GM19239 (cell line): ENCODE results near the gene CDH12.
"Not testable (repeated sequence)": the region's sequence is repeated elsewhere in the genome, so short reads cannot be mapped to it uniquely, and the experiment has no call there.

Experiments used
- DNase-seq: peaks from one replicate; pipeline ENCODE4 v3.0.0; 2011; ENCODE audit warnings: low spot score; ENCODE audit not compliant: insufficient read length
- FAIRE-seq: peaks from 2 replicates; lab custom pipeline; 2011; peaks lifted over from hg19 to GRCh38; lab: Jason Lieb, UNC

The CDH12 gene

DNA sequence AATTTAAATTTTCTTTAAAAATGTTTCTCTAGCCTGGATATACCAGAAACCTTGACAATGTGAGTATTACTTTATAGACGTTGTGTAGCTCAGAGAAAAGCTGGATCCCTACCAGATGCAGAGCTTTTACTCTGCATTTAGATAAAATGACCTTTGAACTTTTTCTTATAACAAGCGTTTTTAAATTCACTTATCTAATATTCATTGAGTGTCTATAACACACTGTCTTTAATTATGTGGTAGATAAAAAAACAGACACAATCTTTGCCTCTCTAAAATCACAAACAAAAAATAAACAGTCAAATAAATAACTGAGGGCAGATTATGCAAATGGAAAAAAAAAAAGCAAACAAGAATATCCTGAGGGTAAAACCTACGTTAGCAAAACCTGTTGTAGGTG is 773.6 kb downstream of the CDH12 start:
- DNase-seq (no peak), FAIRE-seq (no peak)

DNA sequence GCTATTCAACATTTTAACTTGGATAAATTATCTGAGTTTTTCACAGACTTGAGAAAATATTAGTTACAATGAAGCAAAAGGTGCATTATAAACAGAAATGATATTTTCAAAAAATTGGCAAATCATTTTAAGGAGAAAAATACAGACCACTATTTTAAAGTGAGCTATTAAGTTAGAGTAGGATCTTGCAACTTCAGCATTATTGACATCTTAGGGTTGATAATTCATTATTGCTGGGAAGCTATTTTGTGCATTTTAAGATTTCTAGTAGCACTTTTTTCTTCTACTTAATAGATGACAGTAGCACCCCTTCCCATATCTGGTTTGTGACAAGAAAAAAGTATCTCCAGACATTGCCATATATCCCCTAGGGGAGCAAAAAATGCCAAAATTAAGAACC is 774.1 kb downstream of the CDH12 start:
- FAIRE-seq (no peak), DNase-seq (no peak)

DNA sequence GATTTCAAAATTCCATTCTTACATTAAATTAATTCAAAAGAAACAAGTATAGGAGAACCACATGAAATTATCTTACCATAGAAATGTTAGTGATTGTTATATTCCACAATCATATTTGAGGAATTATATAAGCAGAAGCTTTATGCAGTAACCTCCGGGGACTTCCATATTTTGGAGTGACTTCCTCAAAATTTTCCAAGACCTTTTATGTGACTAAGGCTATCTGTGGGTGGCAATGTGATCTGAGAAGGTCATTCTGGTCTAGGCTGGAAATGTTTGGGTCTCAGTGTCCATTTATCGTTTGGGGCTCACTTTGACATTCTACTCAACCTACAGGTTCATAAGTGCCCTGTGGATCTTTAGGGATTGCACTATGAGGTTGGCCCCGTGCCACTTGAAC is 776.6 kb downstream of the CDH12 start:
- FAIRE-seq (no peak), DNase-seq (no peak)

DNA sequence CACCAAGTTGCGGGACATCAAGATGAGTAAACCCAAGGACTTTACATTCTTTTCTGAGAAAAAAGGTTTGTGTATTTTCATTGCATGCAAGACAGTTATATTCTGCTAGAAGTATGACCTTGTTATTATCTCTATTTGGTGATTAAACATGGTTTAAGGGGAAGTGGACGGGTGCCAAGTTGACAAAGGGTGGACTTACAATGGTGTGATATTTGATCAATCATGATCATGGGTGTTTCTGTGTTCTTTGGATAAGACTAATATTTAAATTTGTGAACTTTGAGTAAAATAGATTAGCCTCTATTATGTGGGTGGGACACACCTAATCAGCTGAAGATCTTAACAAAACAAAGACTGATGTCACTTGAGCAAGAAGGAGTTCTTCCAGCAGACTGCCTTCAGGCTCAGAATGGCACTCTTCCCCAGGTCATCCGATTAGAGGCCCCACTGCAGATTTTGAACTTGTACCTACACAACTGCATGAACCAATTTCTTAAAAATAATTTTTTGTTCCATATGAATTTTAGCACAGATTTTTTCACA is 782.9 kb downstream of the CDH12 start:
- FAIRE-seq, result no peak
- no peak for DNase-seq

DNA sequence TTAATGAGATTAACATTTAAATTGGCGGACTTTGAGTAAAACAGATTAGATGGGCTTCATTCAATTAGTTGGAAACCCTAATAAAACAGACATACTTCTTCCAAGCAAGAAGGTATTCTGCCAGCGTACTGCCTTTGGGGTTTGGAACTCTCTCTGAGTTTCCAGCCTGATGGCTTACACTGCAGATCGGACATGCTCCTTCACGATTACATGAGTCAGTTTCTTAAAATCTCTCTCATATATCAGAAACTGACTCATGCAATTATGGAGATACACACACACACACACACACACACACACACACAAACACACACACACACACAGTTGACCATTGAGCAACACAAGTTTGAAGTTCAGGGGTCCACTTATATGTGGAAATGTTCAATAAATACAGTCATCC is 789.4 kb downstream of the CDH12 start:
- FAIRE-seq (no peak), DNase-seq (no peak)

DNA sequence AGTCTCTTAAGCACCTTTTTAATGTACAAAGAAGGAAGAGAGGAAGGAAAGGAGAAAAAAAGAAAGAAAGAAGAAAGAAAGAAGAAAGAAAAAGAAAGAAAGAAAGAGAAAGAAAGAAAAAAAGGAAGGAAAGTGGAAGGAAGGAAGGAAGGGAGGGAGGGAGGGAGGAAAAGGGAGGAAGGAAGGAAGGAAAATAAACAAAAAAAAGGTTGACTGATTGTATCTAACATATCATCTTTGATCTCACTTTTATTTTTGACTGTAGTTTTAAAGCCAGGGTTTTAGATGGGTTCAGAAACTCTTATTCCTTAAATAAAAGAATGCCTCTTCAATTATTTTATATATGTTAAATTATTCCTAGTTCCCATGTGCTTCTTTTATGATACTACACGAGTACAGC is 794.5 kb downstream of the CDH12 start:
- FAIRE-seq, result no peak
- no peak for DNase-seq

DNA sequence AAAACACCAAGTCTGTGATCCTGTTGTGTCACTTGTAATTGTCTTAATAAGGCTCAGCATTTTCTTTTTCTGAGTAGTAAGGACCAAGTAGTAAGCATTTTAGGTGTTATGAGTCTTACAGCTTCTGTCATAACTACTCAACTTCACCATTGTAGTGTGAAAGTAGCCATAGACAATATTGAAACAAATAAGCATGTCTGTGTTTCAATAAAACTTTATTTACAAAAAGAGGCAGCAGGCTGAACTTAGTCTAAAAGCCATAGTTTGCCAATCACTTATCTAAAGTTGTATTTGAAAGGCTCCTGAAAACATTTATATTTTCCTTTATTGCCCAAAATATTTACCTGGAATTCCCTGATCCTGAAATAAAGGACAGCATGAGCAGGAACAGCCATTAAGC is 796.1 kb downstream of the CDH12 start:
- DNase-seq (no peak), FAIRE-seq (no peak)

DNA sequence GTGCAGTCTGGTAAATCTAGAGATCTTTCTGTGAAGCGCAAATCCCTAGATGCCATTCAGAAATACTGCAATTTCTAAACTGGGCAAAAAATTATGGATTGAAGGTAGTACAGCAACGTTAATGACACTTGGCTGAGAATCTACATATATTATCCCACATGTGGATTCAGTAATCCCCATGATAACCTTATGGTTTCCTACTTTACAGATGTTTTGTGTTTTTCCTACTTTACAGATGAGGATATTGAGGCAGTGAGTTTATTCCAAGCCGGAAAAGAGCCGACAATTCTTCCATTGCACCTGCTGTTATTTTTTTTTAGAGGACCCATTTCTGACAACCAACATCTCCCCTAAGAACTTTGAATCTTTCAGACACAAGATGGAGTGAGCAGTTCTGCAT is 796.5 kb downstream of the CDH12 start:
- FAIRE-seq (no peak), DNase-seq (no peak)

DNA sequence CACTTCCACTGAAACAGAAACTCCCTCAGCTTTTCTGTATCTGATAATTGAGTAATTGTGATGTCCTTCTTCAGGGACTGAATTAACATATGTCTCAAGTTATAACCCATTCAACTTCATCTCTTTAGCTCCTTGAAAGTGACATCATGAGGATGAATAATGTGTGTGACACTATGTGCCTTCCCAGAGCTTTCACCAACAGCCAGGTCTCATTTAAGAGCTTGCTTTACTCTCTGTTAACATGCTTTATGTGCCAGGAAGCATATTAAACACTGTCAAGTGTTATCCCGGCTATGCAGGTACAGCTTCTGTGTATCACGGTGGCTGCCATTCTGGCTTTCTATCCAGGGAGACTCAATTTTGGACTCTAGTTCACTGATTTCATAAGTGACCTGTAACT is 799.9 kb downstream of the CDH12 start:
- FAIRE-seq (no peak), DNase-seq (no peak)

DNA sequence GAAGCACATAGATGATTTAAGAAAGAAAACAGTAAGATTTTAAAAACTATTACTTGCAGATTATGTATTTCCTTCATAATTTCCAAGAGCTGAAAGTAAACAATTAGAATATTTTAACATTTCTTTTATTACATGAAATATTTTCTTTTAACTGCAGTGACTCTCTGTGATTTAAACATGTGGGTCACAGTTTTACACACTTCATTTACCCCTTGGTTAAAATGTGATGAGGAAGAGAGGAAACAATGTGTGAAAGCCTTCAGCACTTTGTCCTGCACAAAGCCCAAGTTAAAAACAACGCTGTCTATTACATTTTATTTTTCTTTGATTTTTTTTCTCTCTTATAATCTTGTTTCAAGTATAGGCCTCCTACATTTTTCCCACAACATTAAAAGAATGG is 801.3 kb downstream of the CDH12 start:
- FAIRE-seq (no peak), DNase-seq (no peak)

DNA sequence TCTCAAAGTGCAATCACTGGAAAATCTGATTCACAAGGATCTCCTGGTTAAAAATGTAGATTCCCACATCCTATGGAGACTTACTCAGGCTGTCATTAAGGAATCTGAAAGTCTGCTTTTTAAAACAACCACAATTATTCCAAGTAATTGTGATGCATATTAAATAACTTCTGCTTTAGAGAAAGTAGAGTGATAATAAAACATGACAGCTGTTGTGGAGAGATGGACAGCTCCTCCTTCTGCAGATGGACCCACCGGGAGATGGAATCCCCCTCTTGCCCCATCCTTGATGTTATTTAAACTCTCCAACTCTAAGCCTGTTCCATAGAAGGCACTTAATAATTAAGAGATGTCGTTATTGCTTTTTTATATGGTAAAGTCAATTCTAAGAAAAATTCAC is 802.2 kb downstream of the CDH12 start:
- DNase-seq, result no peak
- FAIRE-seq, result no peak

DNA sequence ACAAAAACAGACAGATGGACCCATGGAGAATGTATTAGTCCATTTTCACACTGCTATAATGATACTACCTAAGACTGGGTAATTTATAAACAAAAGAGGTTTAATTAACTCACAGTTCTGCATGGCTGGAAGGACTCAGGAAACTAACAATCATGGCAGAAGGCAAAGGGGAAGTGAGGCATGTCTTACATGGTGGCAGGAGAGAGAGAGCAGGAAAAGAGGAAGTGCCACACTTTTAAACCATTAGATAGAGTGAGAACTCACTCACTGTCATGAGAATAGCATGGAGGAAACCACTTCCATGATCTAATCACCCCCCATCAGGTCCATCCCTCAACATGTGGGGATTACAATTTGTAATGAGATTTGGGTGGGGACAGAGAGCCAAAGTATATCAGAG is 808.9 kb downstream of the CDH12 start:
- FAIRE-seq (no peak), DNase-seq (no peak)

DNA sequence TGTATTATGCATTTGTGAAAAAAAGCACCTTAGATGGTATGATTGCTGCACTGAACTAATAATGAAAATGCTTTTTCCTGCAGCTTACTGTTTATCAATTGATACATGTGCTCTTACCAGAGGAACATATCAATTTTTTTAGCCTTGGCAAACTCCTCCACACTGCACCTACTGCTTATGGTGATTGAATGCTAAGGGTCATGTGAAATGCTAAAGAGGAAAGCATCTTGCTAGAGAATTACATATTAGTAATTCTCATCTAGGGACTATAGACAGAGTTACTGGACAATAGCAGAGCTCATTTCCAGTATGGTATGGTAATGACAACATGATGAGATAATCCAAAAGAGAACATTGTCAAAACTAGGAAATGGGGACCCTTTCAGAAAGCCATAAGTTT is 817.1 kb downstream of the CDH12 start:
- FAIRE-seq, result no peak
- no peak for DNase-seq

DNA sequence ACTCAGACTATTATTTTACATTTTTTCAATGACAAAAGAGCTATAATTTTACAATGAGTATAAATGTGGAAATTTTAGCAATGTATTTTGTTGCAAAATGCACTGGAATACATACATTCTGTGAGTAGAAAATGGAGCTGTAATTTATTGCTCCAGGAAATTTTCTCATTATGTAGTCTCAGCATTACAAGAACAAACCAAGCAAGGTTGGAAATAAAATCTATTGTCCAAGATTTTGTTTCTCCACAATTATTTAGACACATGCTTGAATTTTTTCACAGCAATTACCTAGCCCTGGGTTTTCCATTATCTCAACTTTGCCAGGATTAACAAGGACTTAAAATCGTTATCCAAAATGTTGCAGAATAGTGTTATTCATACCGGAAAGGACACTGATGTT is 820.1 kb downstream of the CDH12 start:
- no peak for FAIRE-seq

DNA sequence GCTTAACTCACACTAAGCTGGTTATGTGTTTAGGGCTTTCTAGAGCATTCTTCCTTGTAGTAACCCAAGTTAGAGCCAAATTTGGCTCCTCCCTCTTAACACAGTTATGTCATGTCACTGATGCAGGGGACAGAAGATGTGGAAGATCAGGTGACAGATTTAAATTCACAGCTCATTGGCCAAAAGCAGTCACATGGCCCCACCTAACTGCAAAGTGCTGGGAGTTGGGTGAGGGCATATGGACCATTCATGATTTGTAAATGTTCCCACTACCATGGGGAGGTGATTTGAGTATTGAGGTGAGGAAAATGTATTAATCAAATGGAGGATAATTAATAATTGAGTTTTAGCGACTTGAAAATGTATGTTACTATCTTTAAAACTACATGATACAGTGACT is 829.4 kb downstream of the CDH12 start:
- FAIRE-seq (no peak), DNase-seq (no peak)

More for the DNA sequence above, 820.1 kb downstream of the CDH12 start:
- DNase-seq, result no peak

DNA sequence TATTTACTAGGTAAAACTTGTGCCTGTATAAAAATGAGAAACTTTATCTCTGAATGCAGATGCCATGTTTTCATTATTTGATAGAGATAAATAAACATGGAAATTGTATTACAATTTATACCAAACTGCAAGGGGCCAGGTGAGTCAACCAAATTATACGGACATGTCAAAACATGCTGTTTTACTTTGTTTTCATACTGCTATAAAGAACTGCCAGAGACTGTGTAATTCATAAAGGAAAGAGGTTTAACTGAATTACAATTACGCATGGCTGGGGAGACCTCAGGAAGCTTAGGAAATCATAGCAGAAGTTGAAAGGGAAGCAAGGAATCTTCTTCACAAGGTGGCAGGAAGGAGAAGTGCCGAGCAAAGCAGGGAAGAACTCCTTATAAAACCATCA is 840.3 kb downstream of the CDH12 start:
- FAIRE-seq, DNase-seq: not testable (repeated sequence)

DNA sequence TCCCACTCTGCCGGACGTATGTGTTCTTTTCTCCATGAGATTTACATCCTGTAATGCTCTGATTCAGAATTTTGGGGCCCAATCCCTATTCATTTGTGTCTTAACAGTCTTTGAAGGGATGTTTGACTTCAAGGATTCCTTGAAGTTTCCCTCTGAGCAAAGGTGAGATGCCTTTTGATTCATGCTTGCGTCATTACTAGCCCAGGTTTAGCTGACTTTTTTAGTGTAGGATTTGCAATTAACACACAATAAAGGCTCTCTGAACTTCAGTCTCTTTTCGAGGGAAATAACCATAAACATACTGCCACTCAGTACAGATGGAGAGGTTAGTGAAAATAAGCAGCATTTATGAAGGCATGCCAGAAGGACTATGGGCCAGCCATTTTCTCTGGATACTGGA is 842.3 kb downstream of the CDH12 start:
- not testable (repeated sequence) for DNase-seq, FAIRE-seq

DNA sequence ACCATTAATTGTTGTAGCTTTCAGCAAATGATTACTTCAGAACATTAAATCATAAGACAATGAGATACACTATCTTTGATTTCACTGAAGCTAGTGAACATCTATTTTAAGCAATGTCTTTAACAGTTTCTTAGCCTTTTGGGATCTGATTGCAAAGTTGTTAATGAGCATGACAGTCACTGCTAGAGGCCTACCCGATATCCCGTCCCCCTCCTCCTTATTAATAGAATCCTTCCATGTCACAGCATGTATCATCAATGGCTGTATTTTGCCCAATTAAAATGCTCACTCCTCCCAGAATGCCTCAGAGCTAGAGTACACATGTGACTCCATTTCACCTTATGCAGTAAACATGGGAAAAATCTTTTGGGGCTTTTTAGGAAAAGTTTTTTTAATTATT is 852.0 kb downstream of the CDH12 start:
- not testable (repeated sequence) for FAIRE-seq, DNase-seq

DNA sequence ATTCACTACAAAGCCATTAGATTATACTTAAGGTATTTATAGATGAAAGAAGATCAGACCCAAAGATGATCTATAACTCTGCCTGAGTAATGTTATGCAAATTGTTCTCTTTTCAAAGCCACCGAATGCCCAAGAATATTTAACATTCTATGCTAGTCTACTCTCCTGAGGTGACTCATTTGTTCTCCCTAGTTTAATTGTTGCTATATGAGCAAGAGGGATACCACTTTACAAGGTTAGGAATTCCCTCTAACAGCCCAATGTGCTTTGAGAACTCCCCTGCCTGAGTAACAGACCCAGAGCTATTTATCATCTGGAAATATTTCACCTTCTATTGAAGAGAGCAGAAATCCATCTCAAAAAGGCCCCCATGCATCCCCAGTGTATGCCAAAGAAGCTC is 867.3 kb downstream of the CDH12 start:
- not testable (repeated sequence) for DNase-seq, FAIRE-seq

DNA sequence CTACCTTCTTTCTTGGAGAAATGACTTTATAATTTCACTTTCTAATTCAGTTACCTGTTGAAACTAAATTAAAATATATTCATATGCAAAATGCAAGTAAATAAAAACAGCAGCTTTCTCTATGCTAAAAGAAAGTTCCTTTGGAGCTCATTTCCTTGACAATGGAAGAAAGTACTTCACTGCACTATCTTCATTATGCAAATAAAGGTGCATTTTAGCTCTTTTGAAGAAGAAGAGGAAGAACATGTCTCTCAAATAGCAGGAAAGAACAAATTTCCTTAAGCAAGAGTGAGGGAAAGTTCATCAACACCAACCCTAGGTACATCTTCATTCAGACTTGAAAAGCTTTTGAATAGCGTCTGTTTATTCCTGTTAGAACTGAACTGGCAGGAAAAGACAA is 901.6 kb downstream of the CDH12 start:
- DNase-seq, FAIRE-seq: not testable (repeated sequence)

DNA sequence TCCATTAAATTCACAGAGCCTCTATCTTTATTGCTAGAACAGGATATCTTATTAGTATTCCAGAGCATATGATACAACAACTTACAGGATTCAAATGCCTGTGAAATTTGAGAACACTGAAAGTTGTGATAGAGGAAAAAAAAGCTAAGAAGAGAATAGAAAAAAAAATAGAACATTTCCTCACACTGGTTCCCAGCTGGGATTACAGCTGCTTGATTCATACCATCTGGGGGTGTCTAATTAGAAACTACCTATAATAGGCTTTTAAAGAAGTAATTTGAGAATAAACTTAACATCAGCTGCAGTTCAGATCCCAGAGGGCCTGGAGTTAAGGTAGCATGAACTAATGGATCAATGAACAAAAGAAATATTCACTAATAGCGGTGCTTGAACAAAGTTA is 922.0 kb downstream of the CDH12 start:
- FAIRE-seq (no peak), DNase-seq (no peak)

DNA sequence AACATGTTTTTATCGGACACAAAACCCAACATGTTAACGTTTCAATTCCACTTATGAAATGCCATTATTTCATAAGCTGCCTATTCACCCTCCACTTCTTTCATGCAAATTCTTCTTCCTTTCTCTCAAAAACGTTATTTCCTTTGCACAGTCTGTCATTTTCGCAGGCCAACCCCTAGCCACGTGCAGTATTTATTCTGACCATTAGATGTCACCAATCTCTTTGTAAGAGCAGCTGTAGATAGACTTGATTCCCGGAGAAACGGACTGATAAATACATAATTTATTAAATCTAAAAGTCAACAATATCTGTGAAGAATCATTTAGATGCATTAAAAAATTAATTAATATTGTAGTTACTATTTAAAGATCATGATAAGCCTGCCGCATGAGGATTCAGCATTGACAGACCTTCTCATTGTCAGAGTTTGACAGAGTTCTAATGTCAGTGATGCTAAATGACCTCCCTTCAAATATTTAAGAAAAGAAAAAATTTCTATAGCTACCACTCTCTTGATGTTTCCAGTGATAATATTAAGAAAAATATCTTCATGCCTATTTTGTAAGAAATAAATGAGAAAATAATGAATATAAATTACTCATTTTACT is 933.6 kb downstream of the CDH12 start:
- DNase-seq (peak; percentile 15), FAIRE-seq (peak; percentile 85)
